GM23338 (cell line): ENCODE results near the gene CYP3A4. TPM values are rescaled to one million over a fixed set of nuclear protein-coding genes. Genes with fewer than 3 reads are reported as not detected.
"Not testable (repeated sequence)": the region's sequence is repeated elsewhere in the genome, so short reads cannot be mapped to it uniquely, and the experiment has no call there.

Source experiments
- ATAC-seq: fragments of 200-7000 bp; cut with Tn5 transposase; 3 replicates; pipeline ENCODE4 v1.9.1; 2020
- DNase-seq: peaks from one replicate; pipeline ENCODE4 v3.0.0-alpha.2; 2015; ENCODE audit warnings: low spot score
- H2AFZ ChIP-seq: fragments of 200-600 bp; sonication (generic); 2 replicates; pipeline ENCODE4 v1.8.0; 2016; ENCODE audit warnings: antibody characterized with exemption, mild to moderate bottlenecking, moderate library complexity
- H3F3A ChIP-seq: fragments of 200-600 bp; sonication (generic); replicated peaks from 2 replicates; pipeline ENCODE4 v1.8.0; 2017; ENCODE audit warnings: antibody characterized with exemption, mixed run types, low read depth
- H3K27ac ChIP-seq: fragments of 200-600 bp; sonication (generic); 2 replicates; pipeline ENCODE4 v1.6.1; 2016; ENCODE audit warnings: low read depth
- H3K27me3 ChIP-seq: fragments of 200-600 bp; sonication (generic); 2 replicates; pipeline ENCODE4 v1.8.0; 2016; ENCODE audit warnings: mild to moderate bottlenecking, mixed run types, moderate library complexity; ENCODE audit not compliant: insufficient read depth
- H3K36me3 ChIP-seq: fragments of 200-600 bp; sonication (generic); 2 replicates; pipeline ENCODE4 v1.8.0; 2016; ENCODE audit warnings: mild to moderate bottlenecking; ENCODE audit not compliant: insufficient read depth
- H3K4me1 ChIP-seq: fragments of 200-600 bp; sonication (generic); 2 replicates; pipeline ENCODE4 v1.8.0; 2016; ENCODE audit warnings: mild to moderate bottlenecking, moderate library complexity; ENCODE audit not compliant: insufficient read depth
- H3K4me2 ChIP-seq: fragments of 200-600 bp; sonication (generic); 2 replicates; pipeline ENCODE4 v1.7.1; 2017; ENCODE audit warnings: mixed run types
- H3K4me3 ChIP-seq: fragments of 200-600 bp; sonication (generic); 2 replicates; pipeline ENCODE4 v1.6.1; 2016; ENCODE audit warnings: mixed run types
- H3K79me2 ChIP-seq: fragments of 200-600 bp; sonication (generic); replicated peaks from 2 replicates; pipeline ENCODE4 v1.8.0; 2017; ENCODE audit warnings: mild to moderate bottlenecking; ENCODE audit not compliant: insufficient read depth
- H3K9me2 ChIP-seq: fragments of 200-600 bp; sonication (generic); 2 replicates; pipeline ENCODE4 v1.8.0; 2017; ENCODE audit not compliant: insufficient read depth
- H4K20me1 ChIP-seq: fragments of 200-600 bp; sonication (generic); replicated peaks from 2 replicates; pipeline ENCODE4 v1.8.0; 2017; ENCODE audit warnings: mild to moderate bottlenecking; ENCODE audit not compliant: insufficient read depth
- H3K27ac Mint-ChIP-seq: 2 replicates; pipeline ENCODE4 v1.8.0; 2020; ENCODE audit warnings: inconsistent platforms, mild to moderate bottlenecking, moderate library complexity, mixed read lengths
- H3K27me3 Mint-ChIP-seq: 3 replicates; pipeline ENCODE4 v1.8.0; 2022; ENCODE audit warnings: low read depth, mild to moderate bottlenecking, moderate library complexity, mixed read lengths, inconsistent platforms; ENCODE audit not compliant: insufficient read depth, poor library complexity
- H3K36me3 Mint-ChIP-seq: 3 replicates; pipeline ENCODE4 v1.8.0; 2021; ENCODE audit warnings: low read depth, mild to moderate bottlenecking, inconsistent platforms, moderate library complexity, mixed read lengths
- H3K4me1 Mint-ChIP-seq: 3 replicates; pipeline ENCODE4 v1.8.0; 2020; ENCODE audit warnings: mild to moderate bottlenecking, inconsistent platforms, mixed read lengths
- H3K4me3 Mint-ChIP-seq: 3 replicates; pipeline ENCODE4 v1.8.0; 2021; ENCODE audit warnings: moderate library complexity, mild to moderate bottlenecking, inconsistent platforms, mixed read lengths
- H3K9me3 Mint-ChIP-seq: 3 replicates; pipeline ENCODE4 v1.8.0; 2020; ENCODE audit warnings: moderate library complexity, mild to moderate bottlenecking, inconsistent platforms, mixed read lengths
- CREB1 ChIP-seq: fragments of 250-450 bp; sonication (Bioruptor Pico); IDR thresholded peaks from 2 replicates; pipeline ENCODE4 v1.5.0; 2020; ENCODE audit warnings: low read depth, mild to moderate bottlenecking, moderate library complexity
- EZH2 ChIP-seq: fragments of 200-600 bp; sonication (generic); IDR thresholded peaks from one replicate; pipeline ENCODE4 v1.8.0; 2017; ENCODE audit warnings: antibody characterized with exemption, mild to moderate bottlenecking, low read depth; ENCODE audit not compliant: unreplicated experiment
- EZH2phosphoT487 ChIP-seq: fragments of 200-600 bp; sonication (generic); IDR thresholded peaks from one replicate; pipeline ENCODE4 v1.8.1; 2018; ENCODE audit warnings: antibody characterized with exemption; ENCODE audit not compliant: unreplicated experiment
- JUNB ChIP-seq: IDR thresholded peaks from one replicate; pipeline ENCODE4 v1.6.1; 2016; ENCODE audit warnings: antibody characterized with exemption; ENCODE audit not compliant: unreplicated experiment
- STAT1 ChIP-seq: IDR thresholded peaks from one replicate; pipeline ENCODE4 v1.6.1; 2016; ENCODE audit warnings: antibody characterized with exemption; ENCODE audit not compliant: unreplicated experiment
- ZNF114 ChIP-seq: fragments of 250-450 bp; sonication (Bioruptor Pico); IDR thresholded peaks from 2 replicates; pipeline ENCODE4 v1.5.0; 2020; ENCODE audit warnings: mild to moderate bottlenecking, moderate library complexity
- ZNF331 ChIP-seq: fragments of 250-450 bp; sonication (Bioruptor Pico); IDR thresholded peaks from 2 replicates; pipeline ENCODE4 v1.5.0; 2020; ENCODE audit warnings: low read depth, mild to moderate bottlenecking, moderate library complexity
- polyA plus RNA-seq: library from polyadenylated mRNA; unstranded; fragments of >200 nt; fragmentation: Nextera tagmentation; extraction: Ambion mirVana; gene quantifications from 2 replicates; pipeline ENCODE4 v1.2.1, GENCODE V29; 2016
- total RNA-seq: library from RNA; depleted of rRNA; stranded (reverse); fragments of >200 nt; shearing (Covaris generic); gene quantifications from 2 replicates; pipeline ENCODE4 v1.2.3, GENCODE V29; 2014
- TF ChIP-seq, protein P1 (sequence below): IDR thresholded peaks from 2 replicates; pipeline ENCODE4 v1.6.1; 2016; ENCODE audit warnings: antibody characterized with exemption
- TF ChIP-seq, protein P2 (sequence below): IDR thresholded peaks from one replicate; pipeline ENCODE4 v1.6.1; 2018; ENCODE audit warnings: antibody characterized with exemption; ENCODE audit not compliant: unreplicated experiment

CYP3A4 gene
- total and polyA plus RNA-seq, 2 experiments from 2014 or later = not detected

DNA sequence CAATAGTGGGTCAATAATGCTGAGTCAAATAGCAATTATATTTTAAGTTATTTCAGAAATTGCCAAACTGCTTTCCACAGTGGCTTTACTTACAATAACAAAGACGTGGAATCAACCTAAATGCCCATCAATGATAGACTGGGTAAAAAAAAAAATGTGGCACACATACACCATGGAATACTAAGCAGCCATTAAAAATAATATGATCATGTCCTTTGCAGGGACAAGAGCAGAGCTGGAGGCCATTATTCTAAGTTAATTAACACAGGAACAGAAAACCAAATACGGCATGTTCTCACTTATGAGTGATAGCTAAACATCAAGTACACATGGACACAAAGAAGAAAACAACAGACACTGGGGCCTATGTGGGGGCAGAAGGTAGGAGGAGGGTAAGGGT, 15.0 kb upstream of the CYP3A4 start (continued):
- TF ChIP-seq ZNF114 (CRISPR knock-in tag) = no peak
- TF ChIP-seq, protein P1, sequence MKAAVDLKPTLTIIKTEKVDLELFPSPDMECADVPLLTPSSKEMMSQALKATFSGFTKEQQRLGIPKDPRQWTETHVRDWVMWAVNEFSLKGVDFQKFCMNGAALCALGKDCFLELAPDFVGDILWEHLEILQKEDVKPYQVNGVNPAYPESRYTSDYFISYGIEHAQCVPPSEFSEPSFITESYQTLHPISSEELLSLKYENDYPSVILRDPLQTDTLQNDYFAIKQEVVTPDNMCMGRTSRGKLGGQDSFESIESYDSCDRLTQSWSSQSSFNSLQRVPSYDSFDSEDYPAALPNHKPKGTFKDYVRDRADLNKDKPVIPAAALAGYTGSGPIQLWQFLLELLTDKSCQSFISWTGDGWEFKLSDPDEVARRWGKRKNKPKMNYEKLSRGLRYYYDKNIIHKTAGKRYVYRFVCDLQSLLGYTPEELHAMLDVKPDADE = no peak
- TF ChIP-seq JUNB = no peak
- no peak for TF ChIP-seq STAT1
- no peak for TF ChIP-seq ZNF331 (CRISPR knock-in tag)
- no peak for TF ChIP-seq EZH2phosphoT487
- no peak for TF ChIP-seq EZH2
- TF ChIP-seq, protein P2, sequence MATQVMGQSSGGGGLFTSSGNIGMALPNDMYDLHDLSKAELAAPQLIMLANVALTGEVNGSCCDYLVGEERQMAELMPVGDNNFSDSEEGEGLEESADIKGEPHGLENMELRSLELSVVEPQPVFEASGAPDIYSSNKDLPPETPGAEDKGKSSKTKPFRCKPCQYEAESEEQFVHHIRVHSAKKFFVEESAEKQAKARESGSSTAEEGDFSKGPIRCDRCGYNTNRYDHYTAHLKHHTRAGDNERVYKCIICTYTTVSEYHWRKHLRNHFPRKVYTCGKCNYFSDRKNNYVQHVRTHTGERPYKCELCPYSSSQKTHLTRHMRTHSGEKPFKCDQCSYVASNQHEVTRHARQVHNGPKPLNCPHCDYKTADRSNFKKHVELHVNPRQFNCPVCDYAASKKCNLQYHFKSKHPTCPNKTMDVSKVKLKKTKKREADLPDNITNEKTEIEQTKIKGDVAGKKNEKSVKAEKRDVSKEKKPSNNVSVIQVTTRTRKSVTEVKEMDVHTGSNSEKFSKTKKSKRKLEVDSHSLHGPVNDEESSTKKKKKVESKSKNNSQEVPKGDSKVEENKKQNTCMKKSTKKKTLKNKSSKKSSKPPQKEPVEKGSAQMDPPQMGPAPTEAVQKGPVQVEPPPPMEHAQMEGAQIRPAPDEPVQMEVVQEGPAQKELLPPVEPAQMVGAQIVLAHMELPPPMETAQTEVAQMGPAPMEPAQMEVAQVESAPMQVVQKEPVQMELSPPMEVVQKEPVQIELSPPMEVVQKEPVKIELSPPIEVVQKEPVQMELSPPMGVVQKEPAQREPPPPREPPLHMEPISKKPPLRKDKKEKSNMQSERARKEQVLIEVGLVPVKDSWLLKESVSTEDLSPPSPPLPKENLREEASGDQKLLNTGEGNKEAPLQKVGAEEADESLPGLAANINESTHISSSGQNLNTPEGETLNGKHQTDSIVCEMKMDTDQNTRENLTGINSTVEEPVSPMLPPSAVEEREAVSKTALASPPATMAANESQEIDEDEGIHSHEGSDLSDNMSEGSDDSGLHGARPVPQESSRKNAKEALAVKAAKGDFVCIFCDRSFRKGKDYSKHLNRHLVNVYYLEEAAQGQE = no peak

DNA sequence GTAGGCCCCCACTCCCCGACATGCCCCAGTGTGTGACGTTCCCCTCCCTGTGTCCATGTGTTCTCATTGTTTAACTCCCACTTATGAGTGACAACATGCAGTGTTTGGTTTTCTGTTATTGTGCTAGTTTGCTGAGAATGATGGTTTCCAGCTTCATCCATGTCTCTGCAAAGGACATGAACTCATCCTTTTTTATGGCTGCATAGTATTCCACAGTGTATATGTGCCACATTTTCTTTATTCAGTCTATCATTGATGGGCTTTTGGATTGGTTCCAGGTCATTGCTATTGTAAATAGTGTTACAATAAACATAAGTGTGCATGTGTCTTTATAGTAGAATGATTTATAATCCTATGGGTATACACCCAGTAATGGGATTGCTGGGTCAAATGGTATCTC, 11.9 kb upstream of the CYP3A4 start:
- not testable (repeated sequence) for H3K27ac Mint-ChIP-seq, ATAC-seq, H3K36me3 ChIP-seq

DNA sequence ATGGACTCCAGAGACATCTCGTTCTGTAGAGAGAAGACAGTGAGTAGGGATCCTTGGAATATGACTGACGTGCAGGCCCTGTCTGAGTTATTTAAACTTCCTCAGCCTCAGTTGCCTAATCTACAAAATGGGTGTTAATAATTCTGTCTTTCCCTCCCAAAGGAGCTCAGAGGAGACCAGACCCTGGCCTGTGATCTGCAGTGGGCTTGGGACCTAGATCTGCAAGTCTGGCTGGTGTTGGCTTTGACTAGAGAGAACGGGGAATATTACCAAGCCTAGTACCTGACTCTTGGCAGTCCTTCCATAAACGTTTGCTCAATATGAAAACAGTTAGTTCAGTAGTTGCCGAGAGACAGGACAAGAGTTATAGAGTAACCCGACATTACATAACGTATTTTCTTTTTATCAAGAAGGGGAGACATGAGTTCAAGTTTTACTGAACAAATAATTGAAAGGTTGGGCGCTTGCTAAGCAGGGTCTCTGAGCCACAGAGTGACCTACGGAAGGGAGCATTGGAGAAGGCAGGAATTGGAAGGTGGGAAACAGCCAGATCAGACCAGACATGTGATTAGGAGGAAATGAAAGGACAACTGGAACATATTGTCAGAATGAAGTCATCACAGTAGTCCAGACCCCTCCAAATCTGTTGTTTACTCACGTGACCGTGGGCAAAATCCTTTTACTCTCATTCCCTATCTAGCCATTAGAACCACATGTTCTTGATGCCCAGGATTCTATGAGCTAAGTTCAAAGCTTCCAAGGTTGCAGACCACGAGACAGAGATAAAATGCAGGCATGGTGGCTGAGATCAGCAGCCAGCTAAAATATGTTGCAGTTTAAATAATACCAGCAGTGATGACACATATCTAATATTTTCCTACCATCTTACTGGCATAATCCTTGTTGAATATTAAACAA, 10.9 kb upstream of the CYP3A4 start:
- H3K36me3 ChIP-seq = no peaks in the 10 kb centered on the region
- no peaks in the 10 kb centered on the region for H3K79me2 ChIP-seq
- H3K4me1 ChIP-seq = no peaks in the 10 kb centered on the region
- ATAC-seq (no peak), DNase-seq (no peak)
- no peak for TF ChIP-seq CREB1 (CRISPR knock-in tag)
- no peak for TF ChIP-seq ZNF331 (CRISPR knock-in tag)
- TF ChIP-seq EZH2 = no peak
- TF ChIP-seq STAT1 = no peak
- peaks cover 8% of the 10 kb centered on the region for H3K27me3 Mint-ChIP-seq
- H3K27ac ChIP-seq = no peak overlapping the region
- no peaks in the 10 kb centered on the region for H3K27me3 ChIP-seq
- no peaks in the 10 kb centered on the region for H3K36me3 Mint-ChIP-seq
- no peaks in the 10 kb centered on the region for H3K9me3 Mint-ChIP-seq
- no peak overlapping the region for H2AFZ ChIP-seq
- no peaks in the 10 kb centered on the region for H3K4me1 Mint-ChIP-seq
- H3K9me2 ChIP-seq = no peaks in the 10 kb centered on the region
- no peaks in the 10 kb centered on the region for H3F3A ChIP-seq
- H4K20me1 ChIP-seq = no peaks in the 10 kb centered on the region
- H3K4me3 Mint-ChIP-seq = no peak overlapping the region
- H3K27ac Mint-ChIP-seq = no peak overlapping the region
- no peak overlapping the region for H3K4me3 ChIP-seq
- no peak overlapping the region for H3K4me2 ChIP-seq

More for the DNA sequence above, 11.9 kb upstream of the CYP3A4 start:
- H3K79me2 ChIP-seq, H3K27ac ChIP-seq, DNase-seq, H3K4me1 ChIP-seq, H3K9me2 ChIP-seq, H3K4me3 ChIP-seq, H4K20me1 ChIP-seq, H3K36me3 Mint-ChIP-seq, H3K27me3 Mint-ChIP-seq, H3K27me3 ChIP-seq, H3K4me1 Mint-ChIP-seq, H2AFZ ChIP-seq, H3F3A ChIP-seq, H3K9me3 Mint-ChIP-seq, H3K4me3 Mint-ChIP-seq, H3K4me2 ChIP-seq: not testable (repeated sequence)
